ENCODE results near the gene SZRD1.
A peak's percentile ranks its signal among the peaks of the same experiment; 100 is the strongest.

Gene SZRD1

GRCh38 chr1:16387201-16388188 is 20.5 kb downstream of the SZRD1 start:
- peak overlapping the region; percentile 44 for H3K4me3 ChIP-seq (ENCODE audit: low read length)
- peak; percentile 23 for DNase-seq (ENCODE audit: low read depth)
- no peak for TF ChIP-seq CTCF (conservative IDR thresholded peaks at IDR 0.05; ENCODE audit: low read length)

GRCh38 chr1:16391411-16391810 is 24.4 kb downstream of the SZRD1 start:
- DNase-seq (ENCODE audit: low read depth) = peak; percentile 16
- TF ChIP-seq CTCF (conservative IDR thresholded peaks at IDR 0.05; ENCODE audit: low read length) = no peak

GRCh38 chr1:16392740-16393569 is 25.9 kb downstream of the SZRD1 start:
- no peak for TF ChIP-seq CTCF (conservative IDR thresholded peaks at IDR 0.05; ENCODE audit: low read length)
- no peak for DNase-seq (ENCODE audit: low read depth)

More at GRCh38 chr1:16391411-16391810, 24.4 kb downstream of the SZRD1 start:
- H3K4me3 ChIP-seq (ENCODE audit: low read length) = no peak overlapping the region

GRCh38 chr1:16393570-16394521 is 26.8 kb downstream of the SZRD1 start:
- no peak for DNase-seq (ENCODE audit: low read depth)
- H3K4me3 ChIP-seq (ENCODE audit: low read length) = no peak overlapping the region
- TF ChIP-seq CTCF (conservative IDR thresholded peaks at IDR 0.05; ENCODE audit: low read length) = no peak

More at GRCh38 chr1:16392740-16393569, 25.9 kb downstream of the SZRD1 start:
- no peak overlapping the region for H3K4me3 ChIP-seq (ENCODE audit: low read length)

GRCh38 chr1:16394977-16395376 is 27.9 kb downstream of the SZRD1 start:
- no peak overlapping the region for H3K4me3 ChIP-seq (ENCODE audit: low read length)
- TF ChIP-seq CTCF (conservative IDR thresholded peaks at IDR 0.05; ENCODE audit: low read length) = no peak
- no peak for DNase-seq (ENCODE audit: low read depth)

GRCh38 chr1:16396591-16396990 is 29.5 kb downstream of the SZRD1 start:
- no peak for TF ChIP-seq CTCF (conservative IDR thresholded peaks at IDR 0.05; ENCODE audit: low read length)
- no peak overlapping the region for H3K4me3 ChIP-seq (ENCODE audit: low read length)
- peak; percentile 84 for DNase-seq (ENCODE audit: low read depth)

Data from AG10803 (cell line).